HUES48 (cell line): ENCODE results near the gene ACAD9.
"Not testable (repeated sequence)": the region's sequence is repeated elsewhere in the genome, so short reads cannot be mapped to it uniquely, and the experiment has no call there.

ENCODE experiments used
- H3K27ac ChIP-seq: one replicate; pipeline ENCODE4 v1.7.0; 2013; ENCODE audit warnings: low read depth, low read length, inconsistent platforms
- H3K27me3 ChIP-seq: 2 replicates; pipeline ENCODE4 v1.6.1; 2013; ENCODE audit warnings: mild to moderate bottlenecking, low read length; ENCODE audit not compliant: control insufficient read depth, insufficient read depth
- H3K36me3 ChIP-seq: 2 replicates; pipeline ENCODE4 v1.6.1; 2013; ENCODE audit warnings: low read length; ENCODE audit not compliant: control insufficient read depth, insufficient read depth
- H3K4me1 ChIP-seq: 2 replicates; pipeline ENCODE4 v1.6.1; 2013; ENCODE audit warnings: mild to moderate bottlenecking, low read length; ENCODE audit not compliant: control insufficient read depth, insufficient read depth
- H3K4me3 ChIP-seq: 2 replicates; pipeline ENCODE4 v1.5.1; 2013; ENCODE audit warnings: mild to moderate bottlenecking, low read depth, low read length
- H3K9ac ChIP-seq: 2 replicates; pipeline ENCODE4 v1.6.1; 2013; ENCODE audit warnings: mild to moderate bottlenecking, low read depth, low read length, moderate library complexity
- H3K9me3 ChIP-seq: 2 replicates; pipeline ENCODE4 v1.6.1; 2013; ENCODE audit warnings: low read length; ENCODE audit not compliant: control insufficient read depth, insufficient read depth

ACAD9 gene

DNA sequence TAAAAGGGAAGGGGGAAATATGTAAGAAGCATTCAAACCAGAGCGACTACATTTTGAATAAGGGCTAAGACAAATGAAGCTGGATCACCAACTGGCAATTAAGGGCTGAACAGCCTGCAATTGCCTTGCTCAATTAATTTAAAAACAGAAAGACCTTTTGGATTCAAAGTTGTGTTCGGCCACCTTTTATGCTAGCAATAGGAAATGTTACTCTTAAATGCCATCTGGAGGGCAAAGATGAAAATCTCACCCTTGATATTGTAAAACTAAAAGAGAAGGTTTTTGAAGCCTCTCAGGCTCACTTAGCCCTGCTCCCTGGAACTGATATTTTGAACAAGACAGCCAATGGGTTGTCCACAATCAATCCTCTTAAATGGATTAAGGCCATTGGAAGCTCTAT lies 44.2 kb downstream of the ACAD9 start:
- Histone ChIP-seq H3K4me1 (no peaks in the 10 kb centered on the region), H3K27me3 (no peaks in the 10 kb centered on the region), H3K4me3 (no peak overlapping the region), H3K27ac (no peak overlapping the region), H3K36me3 (peaks cover 3% of the 10 kb centered on the region; the same call in 1 of the 2 replicates), H3K9ac (no peak overlapping the region), H3K9me3 (peaks cover 63% of the 10 kb centered on the region)

- not testable (repeated sequence) for H3K4me3 ChIP-seq, H3K36me3 ChIP-seq, H3K27ac ChIP-seq, H3K9ac ChIP-seq, H3K4me1 ChIP-seq, H3K27me3 ChIP-seq
- H3K9me3 ChIP-seq = peaks cover 67% of the 10 kb centered on the region
Measured at GRCh38 chr3:128923986-128924385, 44.6 kb downstream of the ACAD9 start.

DNA sequence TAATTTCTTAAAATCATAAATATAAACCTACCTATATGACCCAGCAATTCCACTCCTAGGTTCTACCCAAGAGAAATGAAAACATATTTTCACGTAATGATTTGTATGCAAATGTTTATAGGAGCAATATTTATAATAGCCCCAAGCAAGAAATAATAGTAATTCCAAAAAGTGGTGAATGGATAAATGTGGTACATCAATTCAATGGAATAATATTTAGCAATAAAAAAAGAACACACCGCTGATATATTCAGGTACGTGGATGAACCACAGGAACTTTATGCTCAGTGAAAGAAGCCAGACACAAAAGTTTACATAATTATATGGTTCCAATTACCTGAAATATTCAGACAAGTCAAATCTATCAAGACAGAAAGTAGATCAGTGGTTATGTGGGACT lies 49.9 kb downstream of the ACAD9 start:
- Histone ChIP-seq H3K4me3 (no peak overlapping the region), H3K27ac (no peak overlapping the region), H3K27me3 (no peaks in the 10 kb centered on the region), H3K36me3 (no peaks in the 10 kb centered on the region), H3K9ac (no peak overlapping the region), H3K4me1 (no peaks in the 10 kb centered on the region), H3K9me3 (peaks cover 41% of the 10 kb centered on the region)

- no peak overlapping the region for H3K4me3 ChIP-seq
- no peak overlapping the region for H3K27ac ChIP-seq
- H3K4me1 ChIP-seq = no peaks in the 10 kb centered on the region
- peaks cover 25% of the 10 kb centered on the region for H3K9me3 ChIP-seq
- H3K9ac ChIP-seq = no peak overlapping the region
- no peaks in the 10 kb centered on the region for H3K36me3 ChIP-seq
- H3K27me3 ChIP-seq = no peaks in the 10 kb centered on the region
Measured at GRCh38 chr3:128931046-128931445, 51.6 kb downstream of the ACAD9 start.

DNA sequence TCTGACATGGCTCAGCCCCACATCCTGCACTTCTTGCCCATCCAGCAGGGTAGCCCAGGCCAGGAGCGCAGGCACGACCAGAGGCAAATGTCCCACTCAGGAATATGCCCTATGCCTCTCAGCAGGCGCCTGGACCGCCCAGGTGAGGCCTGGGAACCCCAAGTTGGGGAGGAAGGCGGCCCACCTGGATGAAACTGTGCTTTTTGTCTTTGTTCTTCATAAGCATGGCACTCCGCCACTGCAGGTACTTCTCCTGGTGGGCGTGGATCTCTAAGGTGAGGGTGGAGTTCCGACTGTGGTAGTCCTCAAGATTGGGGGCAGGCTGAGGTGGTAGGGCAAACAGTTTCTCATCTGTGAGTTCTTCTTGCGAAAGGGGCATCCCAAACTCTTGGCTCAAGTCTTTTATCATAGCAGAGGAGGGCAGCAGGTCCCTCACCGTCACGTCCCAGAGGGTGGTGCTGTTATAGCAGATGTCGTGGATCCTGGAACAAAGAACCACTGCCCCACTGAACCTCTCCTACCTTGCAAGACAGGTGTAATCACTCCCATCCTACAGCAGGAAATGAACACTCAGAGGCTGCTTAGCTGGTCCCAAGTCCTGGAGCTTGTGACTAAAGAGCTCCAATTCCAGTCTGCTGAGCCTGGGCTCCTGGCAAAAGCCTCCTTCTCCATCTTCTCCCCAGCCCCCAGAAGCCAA lies 53.2 kb downstream of the ACAD9 start:
- no peak overlapping the region for H3K4me3 ChIP-seq
- H3K36me3 ChIP-seq = no peaks in the 10 kb centered on the region
- no peak overlapping the region for H3K27ac ChIP-seq
- peaks cover 13% of the 10 kb centered on the region; the same call in 1 of the 2 replicates for H3K9me3 ChIP-seq
- no peak overlapping the region for H3K9ac ChIP-seq
- H3K27me3 ChIP-seq = no peaks in the 10 kb centered on the region
- no peaks in the 10 kb centered on the region for H3K4me1 ChIP-seq

DNA sequence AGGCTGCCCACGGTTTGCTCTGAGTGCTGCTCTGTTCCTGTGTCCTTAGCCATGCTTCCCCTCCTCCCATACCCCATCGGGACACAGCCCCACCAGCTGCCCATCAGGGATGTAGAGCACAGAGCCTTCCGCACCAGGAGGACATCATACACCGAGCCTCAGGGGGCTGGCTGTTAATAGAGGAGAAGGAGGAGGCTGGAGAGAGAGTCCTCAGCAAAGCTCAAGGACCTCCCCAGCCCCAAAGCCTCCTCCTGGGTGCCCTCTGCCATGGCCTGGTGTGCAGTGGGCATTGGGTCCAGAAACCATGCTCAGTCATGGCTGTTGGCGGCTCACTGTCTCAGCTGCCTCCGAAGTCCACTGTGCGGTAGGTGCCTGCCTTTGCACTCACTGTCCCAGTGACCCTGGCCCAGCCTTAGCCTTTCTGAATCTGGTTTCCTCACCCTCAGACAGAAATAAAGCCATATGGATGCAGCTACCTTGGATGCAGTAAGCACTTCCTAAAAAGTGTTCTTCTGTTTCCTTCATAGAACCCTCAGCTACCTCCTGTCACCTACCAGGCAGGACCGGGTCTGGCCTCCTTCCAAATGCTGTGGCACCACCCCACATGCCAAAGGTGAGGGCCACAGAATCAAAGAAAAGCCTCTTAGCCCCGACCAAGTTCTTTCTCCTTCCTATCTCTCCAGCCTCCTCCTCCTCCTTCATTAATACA lies 53.9 kb downstream of the ACAD9 start:
- H3K27me3 ChIP-seq = no peaks in the 10 kb centered on the region
- no peaks in the 10 kb centered on the region for H3K4me1 ChIP-seq
- no peak overlapping the region for H3K4me3 ChIP-seq
- H3K36me3 ChIP-seq = no peaks in the 10 kb centered on the region
- H3K9ac ChIP-seq = no peak overlapping the region
- H3K27ac ChIP-seq = no peak overlapping the region
- H3K9me3 ChIP-seq = peaks cover 11% of the 10 kb centered on the region; the same call in 1 of the 2 replicates

- H3K27me3 ChIP-seq = no peaks in the 10 kb centered on the region
- no peak overlapping the region for H3K4me3 ChIP-seq
- H3K36me3 ChIP-seq = no peaks in the 10 kb centered on the region
- H3K4me1 ChIP-seq = no peaks in the 10 kb centered on the region
- H3K9me3 ChIP-seq = peaks cover 8% of the 10 kb centered on the region; the same call in 1 of the 2 replicates
- H3K9ac ChIP-seq = no peak overlapping the region
- H3K27ac ChIP-seq = no peak overlapping the region
Measured at GRCh38 chr3:128933922-128934253, 54.5 kb downstream of the ACAD9 start.

- H3K27me3 ChIP-seq = no peaks in the 10 kb centered on the region
Measured at GRCh38 chr3:128935922-128936321, 56.5 kb downstream of the ACAD9 start.

DNA sequence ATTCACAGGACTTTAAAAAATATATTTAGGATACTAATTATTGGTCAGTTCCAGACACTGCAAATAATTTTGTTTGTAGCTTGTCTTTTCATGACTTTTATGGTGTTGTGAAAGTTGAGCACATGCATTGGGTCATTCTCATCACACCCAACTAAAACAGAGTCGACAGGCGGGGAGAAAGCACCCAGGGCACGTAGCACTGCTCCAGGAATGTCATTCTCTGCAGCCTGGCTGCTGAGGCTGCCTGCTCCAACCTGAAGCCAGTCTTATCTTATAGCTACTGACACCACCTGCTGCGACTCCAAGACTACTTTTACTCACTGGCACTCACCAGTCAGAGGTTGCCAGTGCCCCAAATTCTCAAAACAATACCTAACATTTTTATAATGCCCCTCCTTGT lies 56.9 kb downstream of the ACAD9 start:
- Histone ChIP-seq H3K27me3 (no peaks in the 10 kb centered on the region), H3K4me1 (no peaks in the 10 kb centered on the region), H3K9me3 (no peaks in the 10 kb centered on the region), H3K9ac (no peak overlapping the region), H3K36me3 (no peaks in the 10 kb centered on the region), H3K27ac (no peak overlapping the region), H3K4me3 (no peak overlapping the region)

More at GRCh38 chr3:128935922-128936321, 56.5 kb downstream of the ACAD9 start:
- H3K4me1 ChIP-seq = no peaks in the 10 kb centered on the region
- no peaks in the 10 kb centered on the region for H3K9me3 ChIP-seq
- no peak overlapping the region for H3K27ac ChIP-seq
- H3K9ac ChIP-seq = no peak overlapping the region
- no peaks in the 10 kb centered on the region for H3K36me3 ChIP-seq
- H3K4me3 ChIP-seq = no peak overlapping the region

DNA sequence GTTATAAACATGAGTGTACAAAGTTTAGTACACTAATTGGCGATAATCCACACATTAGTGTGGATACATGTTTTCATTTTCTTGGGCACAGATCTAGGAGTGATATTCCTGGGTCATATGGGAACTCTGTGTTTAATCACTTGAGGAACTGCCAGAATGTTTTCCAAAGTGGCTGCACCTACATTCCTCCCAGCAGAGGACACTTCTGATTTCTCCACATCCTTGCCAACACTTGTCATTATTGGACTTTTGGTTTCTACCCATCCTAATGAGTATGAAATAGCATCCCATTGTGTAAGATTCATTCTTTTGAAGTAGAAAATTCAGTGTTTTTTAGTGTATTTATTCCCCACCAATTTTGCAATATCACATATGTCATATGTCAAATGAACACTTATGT lies 60.8 kb downstream of the ACAD9 start:
- Histone ChIP-seq H3K9ac (no peak overlapping the region), H3K27ac (no peak overlapping the region), H3K36me3 (no peaks in the 10 kb centered on the region), H3K27me3 (no peaks in the 10 kb centered on the region), H3K9me3 (no peaks in the 10 kb centered on the region), H3K4me1 (no peaks in the 10 kb centered on the region), H3K4me3 (no peak overlapping the region)

- H3K9me3 ChIP-seq = no peaks in the 10 kb centered on the region
- no peaks in the 10 kb centered on the region for H3K4me1 ChIP-seq
- no peak overlapping the region for H3K9ac ChIP-seq
- no peak overlapping the region for H3K27ac ChIP-seq
- H3K27me3 ChIP-seq = no peaks in the 10 kb centered on the region
- no peaks in the 10 kb centered on the region for H3K36me3 ChIP-seq
- no peak overlapping the region for H3K4me3 ChIP-seq
Measured at GRCh38 chr3:128942161-128942952, 62.9 kb downstream of the ACAD9 start.
